Ishikawa (cell line): ENCODE measurements around the gene SMIM27.
A peak's percentile ranks its signal among the peaks of the same experiment; 100 is the strongest.

Experiments used
- CEBPB ChIP-seq: IDR thresholded peaks from 2 replicates; pipeline ENCODE4 v1.6.1; 2012
- CREB1 ChIP-seq: IDR thresholded peaks from 2 replicates; pipeline ENCODE4 v1.6.1; 2012; ENCODE audit warnings: low read depth
- EGR1 ChIP-seq: IDR thresholded peaks from 2 replicates; pipeline ENCODE4 v1.6.1; 2012
- EP300 ChIP-seq: IDR thresholded peaks from 2 replicates; pipeline ENCODE4 v1.6.1; 2012; ENCODE audit warnings: borderline replicate concordance
- FOXM1 ChIP-seq: IDR thresholded peaks from 2 replicates; pipeline ENCODE4 v1.6.1; 2012; ENCODE audit warnings: low read depth, borderline replicate concordance
- MAX ChIP-seq: IDR thresholded peaks from 2 replicates; pipeline ENCODE4 v1.6.1; 2012
- NFIC ChIP-seq: IDR thresholded peaks from 2 replicates; pipeline ENCODE4 v1.6.1; 2012
- RAD21 ChIP-seq: IDR thresholded peaks from 2 replicates; pipeline ENCODE4 v1.6.1; 2012; ENCODE audit warnings: low read depth
- REST ChIP-seq: IDR thresholded peaks from 2 replicates; pipeline ENCODE4 v1.6.1; 2012; ENCODE audit warnings: low read depth, mild to moderate bottlenecking
- TAF1 ChIP-seq: IDR thresholded peaks from 2 replicates; pipeline ENCODE4 v1.6.1; 2012; ENCODE audit warnings: low read depth, mild to moderate bottlenecking
- TCF12 ChIP-seq: IDR thresholded peaks from 2 replicates; pipeline ENCODE4 v1.6.1; 2012; ENCODE audit warnings: low read depth
- TEAD4 ChIP-seq: IDR thresholded peaks from 2 replicates; pipeline ENCODE4 v1.6.1; 2012
- USF1 ChIP-seq: IDR thresholded peaks from 2 replicates; pipeline ENCODE4 v1.6.1; 2012
- YY1 ChIP-seq: IDR thresholded peaks from 2 replicates; pipeline ENCODE4 v1.6.1; 2012; ENCODE audit warnings: low read depth
- ZBTB7A ChIP-seq: IDR thresholded peaks from 2 replicates; pipeline ENCODE4 v1.6.1; 2012; ENCODE audit warnings: low read depth

The SMIM27 gene

GRCh38 chr9:32571969-32572899 is 20.1 kb downstream of the SMIM27 start:
- no peak for TF ChIP-seq CEBPB
- no peak for TF ChIP-seq MAX
- no peak for TF ChIP-seq CREB1
- no peak for TF ChIP-seq TCF12
- TF ChIP-seq TEAD4 = no peak
- TF ChIP-seq EP300 = no peak
- TF ChIP-seq TAF1 = no peak
- TF ChIP-seq YY1 = no peak
- no peak for TF ChIP-seq EGR1
- no peak for TF ChIP-seq FOXM1
- TF ChIP-seq REST = no peak
- peak; percentile 74 for TF ChIP-seq USF1
- peak; percentile 50 for TF ChIP-seq RAD21

- TF ChIP-seq CREB1 = peak; percentile 91
- no peak for TF ChIP-seq YY1
- peak; percentile 45 for TF ChIP-seq TEAD4
- TF ChIP-seq REST = no peak
- TF ChIP-seq EGR1 = peak; percentile 64
- peak; percentile 29; the same call in 1 of the 2 replicates for TF ChIP-seq EP300
- no peak for TF ChIP-seq RAD21
- no peak for TF ChIP-seq TCF12
- no peak for TF ChIP-seq ZBTB7A
- TF ChIP-seq USF1 = no peak
- TF ChIP-seq FOXM1 = no peak
- no peak for TF ChIP-seq CEBPB
- TF ChIP-seq MAX = peak; percentile 89
- TF ChIP-seq NFIC = no peak
- TF ChIP-seq TAF1 = peak; percentile 81
Measured at GRCh38 chr9:32572900-32573523, 20.9 kb downstream of the SMIM27 start, which contains the start of gene NDUFB6. TSS of gene NDUFB6 (minus strand) at chr9:32573159. CDS start at chr9:32573060, 99 bp downstream.

GRCh38 chr9:32573821-32574220 is 21.7 kb downstream of the SMIM27 start:
- TF ChIP-seq REST = no peak
- TF ChIP-seq CEBPB = no peak
- no peak for TF ChIP-seq CREB1
- TF ChIP-seq TCF12 = no peak
- TF ChIP-seq YY1 = no peak
- no peak for TF ChIP-seq FOXM1
- TF ChIP-seq MAX = no peak
- TF ChIP-seq NFIC = no peak
- TF ChIP-seq EP300 = no peak
- TF ChIP-seq ZBTB7A = no peak
- no peak for TF ChIP-seq TAF1
- no peak for TF ChIP-seq EGR1
- TF ChIP-seq RAD21 = no peak
- TF ChIP-seq TEAD4 = no peak
- no peak for TF ChIP-seq USF1
